Measurements from ENCODE around the gene DOK4. TPM values are rescaled to one million over a fixed set of nuclear protein-coding genes. Genes with fewer than 3 reads are reported as not detected.

The DOK4 gene
- total RNA-seq, 8 experiments from 2014 or later: 11.3 to 34.8 (median 22.6) TPM

- Histone ChIP-seq H3K4me3 (no peak overlapping the region), H3K27ac (no peak overlapping the region), H3K4me1 (replicated peaks in 1 of 2) (peaks cover 10 to 21% of the 10 kb centered on the region in 2 donors)
- 89 to 100% (median 93%) methylated on average over 1 to 7 of the region's 14 CpGs; no CpG with 5 or more reads in 4 of the 10 experiments for WGBS, 10 experiments
- in situ Hi-C loops (cut with MboI; ENCODE audit: low pct_unique_long_range_greater_than_20kb in 2 of 9, low sequenced_read_pairs in 9 of 9, unreplicated experiment in 9 of 9): loop anchor here in 1 of 9 experiments (10.0 kb wide), 1 partner anchor 65 kb away; the partner anchor contains the start of gene POLR2C
- peak in 1 of 8 experiments; percentile 2 for ATAC-seq (replicated peaks in 6 of 8)
Observed at GRCh38 chr16:57529391-57530103, 43.3 kb upstream of the DOK4 start.

- 80 to 100% (median 90%) methylated on average over 2 to 18 of the region's 126 CpGs; no CpG with 5 or more reads in 6 of the 10 experiments for WGBS, 10 experiments
- peak overlapping the region in 2 of 5 donors; percentile 10 to 12 for H3K4me3 ChIP-seq
- in situ Hi-C loops (cut with MboI; ENCODE audit: low pct_unique_long_range_greater_than_20kb in 2 of 9, low sequenced_read_pairs in 9 of 9, unreplicated experiment in 9 of 9): loop anchor here in 1 of 9 experiments (10.0 kb wide), 1 partner anchor 64 kb away; the partner anchor contains the start of gene POLR2C
- no peak overlapping the region for H3K27ac ChIP-seq
- H3K4me1 ChIP-seq (replicated peaks in 1 of 2): peaks cover 10 to 18% of the 10 kb centered on the region in 2 donors
- ATAC-seq (replicated peaks in 6 of 8): peak in 1 of 8 experiments; percentile 13
Observed at GRCh38 chr16:57528499-57529390, 42.5 kb upstream of the DOK4 start.

GRCh38 chr16:57527610-57528360 lies 41.5 kb upstream of the DOK4 start:
- Histone ChIP-seq H3K4me3 (no peak overlapping the region), H3K4me1 (replicated peaks in 1 of 2) (peaks cover 7 to 14% of the 10 kb centered on the region in 2 donors), H3K27ac (no peak overlapping the region)
- in situ Hi-C loops (cut with MboI; ENCODE audit: low pct_unique_long_range_greater_than_20kb in 2 of 9, low sequenced_read_pairs in 9 of 9, unreplicated experiment in 9 of 9): loop anchor here in 1 of 9 experiments (10.0 kb wide), 1 partner anchor 63 kb away; the partner anchor contains the start of gene POLR2C
- ATAC-seq (replicated peaks in 6 of 8): no peak
- 80 to 96% (median 93%) methylated on average over 5 to 14 of the region's 19 CpGs; no CpG with 5 or more reads in 2 of the 10 experiments for WGBS, 10 experiments

- Histone ChIP-seq H3K4me1 (replicated peaks in 1 of 2) (peaks cover 0 to 8% of the 10 kb centered on the region in 2 donors), H3K4me3 (no peak overlapping the region), H3K27ac (no peak overlapping the region)
- 58 to 100% (median 82%) methylated on average over 1 to 4 of the region's 4 CpGs; no CpG with 5 or more reads in 4 of the 10 experiments for WGBS, 10 experiments
- no peak for ATAC-seq (replicated peaks in 6 of 8)
- in situ Hi-C loops (cut with MboI; ENCODE audit: low pct_unique_long_range_greater_than_20kb in 2 of 9, low sequenced_read_pairs in 9 of 9, unreplicated experiment in 9 of 9): loop anchor here in 1 of 9 experiments (10.0 kb wide), 1 partner anchor 62 kb away; the partner anchor contains the start of gene POLR2C
Observed at GRCh38 chr16:57527027-57527426, 40.7 kb upstream of the DOK4 start.

GRCh38 chr16:57526498-57526897 lies 40.2 kb upstream of the DOK4 start:
- no peak overlapping the region for H3K27ac ChIP-seq
- in situ Hi-C loops (cut with MboI; ENCODE audit: low pct_unique_long_range_greater_than_20kb in 2 of 9, low sequenced_read_pairs in 9 of 9, unreplicated experiment in 9 of 9): loop anchor here in 1 of 9 experiments (10.0 kb wide), 1 partner anchor 62 kb away; the partner anchor contains the start of gene POLR2C
- WGBS, 10 experiments: 72 to 100% (median 85%) methylated on average over 1 to 4 of the region's 6 CpGs; no CpG with 5 or more reads in 5 of the 10 experiments

GRCh38 chr16:57525761-57526160 lies 39.5 kb upstream of the DOK4 start:
- Histone ChIP-seq H3K4me1 (replicated peaks in 1 of 2) (peaks cover 0 to 8% of the 10 kb centered on the region in 2 donors), H3K27ac (no peak overlapping the region), H3K4me3 (no peak overlapping the region)
- WGBS, 10 experiments: 80 to 93% (median 90%) methylated on average over 1 to 3 of the region's 18 CpGs; no CpG with 5 or more reads in 7 of the 10 experiments
- in situ Hi-C loops (cut with MboI; ENCODE audit: low pct_unique_long_range_greater_than_20kb in 2 of 9, low sequenced_read_pairs in 9 of 9, unreplicated experiment in 9 of 9): loop anchor here in 1 of 9 experiments (10.0 kb wide), 1 partner anchor 61 kb away; the partner anchor contains the start of gene POLR2C
- peak in 3 of 8 experiments; percentile 8 to 28 (median 28) for ATAC-seq (replicated peaks in 6 of 8)

More at GRCh38 chr16:57526498-57526897, 40.2 kb upstream of the DOK4 start:
- Histone ChIP-seq H3K4me1 (replicated peaks in 1 of 2) (peaks cover 0 to 8% of the 10 kb centered on the region in 2 donors), H3K4me3 (no peak overlapping the region)
- no peak for ATAC-seq (replicated peaks in 6 of 8)

- in situ Hi-C loops (cut with MboI; ENCODE audit: low pct_unique_long_range_greater_than_20kb in 2 of 9, low sequenced_read_pairs in 9 of 9, unreplicated experiment in 9 of 9): loop anchor here in 3 of 9 experiments (10.0 to 25.0 kb wide), 2 partner anchors 58 to 211 kb away; partner anchors contain the start of gene POLR2C (in 1 of the 3)
- WGBS, 10 experiments: 81 to 98% (median 90%) methylated on average over 2 to 6 of the region's 8 CpGs; no CpG with 5 or more reads in 1 of the 10 experiments
- ATAC-seq (replicated peaks in 6 of 8): no peak
- Histone ChIP-seq H3K4me3 (no peak overlapping the region), H3K27ac (no peak overlapping the region), H3K4me1 (replicated peaks in 1 of 2) (no peaks in the 10 kb centered on the region)
Observed at GRCh38 chr16:57522960-57523359, 36.7 kb upstream of the DOK4 start.

- Histone ChIP-seq H3K4me3 (no peak overlapping the region), H3K4me1 (replicated peaks in 1 of 2) (no peaks in the 10 kb centered on the region), H3K27ac (no peak overlapping the region)
- in situ Hi-C loops (cut with MboI; ENCODE audit: low pct_unique_long_range_greater_than_20kb in 2 of 9, low sequenced_read_pairs in 9 of 9, unreplicated experiment in 9 of 9): loop anchor here in 3 of 9 experiments (10.0 to 25.0 kb wide), 2 partner anchors 55 to 208 kb away; partner anchors contain the start of gene POLR2C (in 1 of the 3)
- ATAC-seq (replicated peaks in 6 of 8): peak; percentile 74 to 98 (median 92)
- 0 to 61% (median 40%) methylated on average over 1 to 8 of the region's 10 CpGs; no CpG with 5 or more reads in 3 of the 10 experiments for WGBS, 10 experiments
Observed at GRCh38 chr16:57519796-57520360, 33.6 kb upstream of the DOK4 start.

GRCh38 chr16:57518922-57519321 lies 32.6 kb upstream of the DOK4 start:
- 74 to 100% (median 93%) methylated on average over 2 to 4 of the region's 6 CpGs; no CpG with 5 or more reads in 6 of the 10 experiments for WGBS, 10 experiments
- Histone ChIP-seq H3K4me1 (replicated peaks in 1 of 2) (no peaks in the 10 kb centered on the region), H3K4me3 (no peak overlapping the region), H3K27ac (no peak overlapping the region)
- ATAC-seq (replicated peaks in 6 of 8): no peak
- in situ Hi-C loops (cut with MboI; ENCODE audit: low pct_unique_long_range_greater_than_20kb in 2 of 9, low sequenced_read_pairs in 9 of 9, unreplicated experiment in 9 of 9): loop anchor here in 2 of 9 experiments (25.0 kb wide), 1 partner anchor 207 kb away; no protein-coding TSS in a partner anchor

- H3K4me3 ChIP-seq: no peak overlapping the region
- H3K4me1 ChIP-seq (replicated peaks in 1 of 2): peaks cover 0 to 2% of the 10 kb centered on the region in 2 donors
- 75 to 100% (median 91%) methylated on average over 1 to 4 of the region's 13 CpGs; no CpG with 5 or more reads in 3 of the 10 experiments for WGBS, 10 experiments
- no peak overlapping the region for H3K27ac ChIP-seq
- in situ Hi-C loops (cut with MboI; ENCODE audit: low pct_unique_long_range_greater_than_20kb in 2 of 9, low sequenced_read_pairs in 9 of 9, unreplicated experiment in 9 of 9): loop anchor here in 2 of 9 experiments (25.0 kb wide), 1 partner anchor 206 kb away; no protein-coding TSS in a partner anchor
- no peak for ATAC-seq (replicated peaks in 6 of 8)
Observed at GRCh38 chr16:57518520-57518919, 32.2 kb upstream of the DOK4 start.

Measured in motor neuron (in vitro differentiated cells).